Measurements from ENCODE around the gene ADORA1. TPM values are rescaled to one million over a fixed set of nuclear protein-coding genes. Genes with fewer than 3 reads are reported as not detected.

ADORA1 gene
- total and polyA plus RNA-seq, 10 of the 15 experiments (the other 5 are each of a cell fraction or from before 2014, with no cell fraction given), result not detected

- no peak for TF ChIP-seq NFYA (IDR thresholded peaks at IDR 0.05; ENCODE audit: borderline replicate concordance, low read depth, low read length)
- TF ChIP-seq GABPA (IDR thresholded peaks at IDR 0.05; ENCODE audit: low read depth), result no peak
- TF ChIP-seq SP1 (IDR thresholded peaks at IDR 0.05; ENCODE audit: low read depth, low read length), result no peak
Measured at GRCh38 chr1:203144661-203145060, 17.1 kb downstream of the ADORA1 start (continued).

GRCh38 chr1:203145321-203146041, 18.0 kb downstream of the ADORA1 start:
- Histone ChIP-seq H4K20me1 (ENCODE audit: control insufficient read depth, insufficient read depth) (no peaks in the 10 kb centered on the region), H3K9me3 (replicated peaks; ENCODE audit: control insufficient read depth, insufficient read depth, low read length) (no peaks in the 10 kb centered on the region), H3K27me3 (replicated peaks in 1 of 2; ENCODE audit: control insufficient read depth in 2 of 2, insufficient read depth in 2 of 2, low read length in 1 of 2) (peaks cover 0 to 3% of the 10 kb centered on the region in 2 experiments; a peak in 3 of 4 replicates), H3K4me3 (no peak overlapping the region), H3K9ac (ENCODE audit: control insufficient read depth, insufficient read depth, low read length) (no peak overlapping the region), H3K79me2 (ENCODE audit: control insufficient read depth, insufficient read depth, low read length) (no peaks in the 10 kb centered on the region), H3K4me1 (ENCODE audit: control insufficient read depth, insufficient read depth, low read length) (no peaks in the 10 kb centered on the region), H3K36me3 (ENCODE audit: control insufficient read depth in 2 of 2, insufficient read depth in 2 of 2, low read length in 1 of 2) (no peaks in the 10 kb centered on the region), H3K4me2 (ENCODE audit: control insufficient read depth, insufficient read depth) (no peak overlapping the region), H3K27ac (ENCODE audit: control insufficient read depth, insufficient read depth) (no peak overlapping the region), H2AFZ (ENCODE audit: control insufficient read depth, low read depth, low read length) (no peak overlapping the region)
- ChIA-PET SMC1A (ENCODE audit: uncharacterized antibody, unreplicated experiment) (no interaction called here), RAD21 (ENCODE audit: unreplicated experiment) (no interaction called here), POLR2A (interaction anchor here (0.7 kb wide), 1 partner anchor 461 kb away, joined by 6 read pairs; no protein-coding TSS in a partner anchor), CTCF (interaction anchor here (0.6 kb wide), 1 partner anchor 193 kb away, joined by 3 read pairs; no protein-coding TSS in a partner anchor)
- no TSS peak for BruUV-seq (replicated peaks)
- ATAC-seq, result no peak
- DNase-seq (ENCODE audit: low read depth, low spot score), result no peak
- in situ Hi-C loops (cut with MboI) (no loop called here), intact Hi-C loops (cut with micrococcal nuclease; ENCODE audit: unreplicated experiment) (no loop called here)
- FAIRE-seq, result no peak
- 18% methylated on average over 12 of the region's 13 CpGs for WGBS (ENCODE audit: insufficient coverage, insufficient replicate concordance, low lambda C conversion rate, missing lambda C conversion rate)
- TF ChIP-seq RAD21 (IDR thresholded peaks at IDR 0.05; ENCODE audit: insufficient read depth, low read depth, low read length) (no peak), SPI1 (IDR thresholded peaks at IDR 0.05; ENCODE audit: borderline replicate concordance, insufficient read depth, low read depth, low read length) (no peak), MTA3 (IDR thresholded peaks at IDR 0.05; ENCODE audit: borderline replicate concordance, low read length) (no peak), RELA (IDR thresholded peaks at IDR 0.05; ENCODE audit: borderline replicate concordance, partially characterized antibody) (no peak), NRF1 (conservative IDR thresholded peaks at IDR 0.05; ENCODE audit: low read depth, low read length) (no peak), BACH1 (IDR thresholded peaks at IDR 0.05; ENCODE audit: borderline replicate concordance) (no peak)
- TF ChIP-seq, protein P1, sequence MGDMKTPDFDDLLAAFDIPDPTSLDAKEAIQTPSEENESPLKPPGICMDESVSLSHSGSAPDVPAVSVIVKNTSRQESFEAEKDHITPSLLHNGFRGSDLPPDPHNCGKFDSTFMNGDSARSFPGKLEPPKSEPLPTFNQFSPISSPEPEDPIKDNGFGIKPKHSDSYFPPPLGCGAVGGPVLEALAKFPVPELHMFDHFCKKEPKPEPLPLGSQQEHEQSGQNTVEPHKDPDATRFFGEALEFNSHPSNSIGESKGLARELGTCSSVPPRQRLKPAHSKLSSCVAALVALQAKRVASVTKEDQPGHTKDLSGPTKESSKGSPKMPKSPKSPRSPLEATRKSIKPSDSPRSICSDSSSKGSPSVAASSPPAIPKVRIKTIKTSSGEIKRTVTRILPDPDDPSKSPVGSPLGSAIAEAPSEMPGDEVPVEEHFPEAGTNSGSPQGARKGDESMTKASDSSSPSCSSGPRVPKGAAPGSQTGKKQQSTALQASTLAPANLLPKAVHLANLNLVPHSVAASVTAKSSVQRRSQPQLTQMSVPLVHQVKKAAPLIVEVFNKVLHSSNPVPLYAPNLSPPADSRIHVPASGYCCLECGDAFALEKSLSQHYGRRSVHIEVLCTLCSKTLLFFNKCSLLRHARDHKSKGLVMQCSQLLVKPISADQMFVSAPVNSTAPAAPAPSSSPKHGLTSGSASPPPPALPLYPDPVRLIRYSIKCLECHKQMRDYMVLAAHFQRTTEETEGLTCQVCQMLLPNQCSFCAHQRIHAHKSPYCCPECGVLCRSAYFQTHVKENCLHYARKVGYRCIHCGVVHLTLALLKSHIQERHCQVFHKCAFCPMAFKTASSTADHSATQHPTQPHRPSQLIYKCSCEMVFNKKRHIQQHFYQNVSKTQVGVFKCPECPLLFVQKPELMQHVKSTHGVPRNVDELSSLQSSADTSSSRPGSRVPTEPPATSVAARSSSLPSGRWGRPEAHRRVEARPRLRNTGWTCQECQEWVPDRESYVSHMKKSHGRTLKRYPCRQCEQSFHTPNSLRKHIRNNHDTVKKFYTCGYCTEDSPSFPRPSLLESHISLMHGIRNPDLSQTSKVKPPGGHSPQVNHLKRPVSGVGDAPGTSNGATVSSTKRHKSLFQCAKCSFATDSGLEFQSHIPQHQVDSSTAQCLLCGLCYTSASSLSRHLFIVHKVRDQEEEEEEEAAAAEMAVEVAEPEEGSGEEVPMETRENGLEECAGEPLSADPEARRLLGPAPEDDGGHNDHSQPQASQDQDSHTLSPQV (IDR thresholded peaks at IDR 0.05), result no peak

Measured in GM12878 (cell line).